Esophagus muscularis mucosa (tissue), 4 donors: Measurements from ENCODE around the gene UBL4A.
A peak's percentile ranks its signal among the peaks of the same experiment; 100 is the strongest.

Experiments
- CTCF ChIP-seq, 3 experiments: fragments of 200-600 bp in 2 of 3; fragments of 450-650 bp in 1 of 3; sonication (generic) in 2 of 3; IDR thresholded peaks; one replicate each; pipeline ENCODE4 v1.5.1; 2017 to 2019; ENCODE audit warnings: antibody characterized with exemption in 3 of 3, mild to moderate bottlenecking in 2 of 3, moderate library complexity in 1 of 3
- EP300 ChIP-seq: sonication (generic); formaldehyde crosslinking; IDR thresholded peaks from one replicate; pipeline ENCODE4 v1.6.1; 2017; ENCODE audit warnings: antibody characterized with exemption
- POLR2A ChIP-seq: fragments of 450-650 bp; IDR thresholded peaks from one replicate; pipeline ENCODE4 v1.6.1; 2017; ENCODE audit warnings: antibody characterized with exemption, moderate library complexity, mild to moderate bottlenecking, low read depth
- POLR2AphosphoS5 ChIP-seq, 2 donors: sonication (generic); formaldehyde crosslinking; IDR thresholded peaks; one replicate each; pipeline ENCODE4 v1.6.1; 2017; ENCODE audit warnings: antibody characterized with exemption in 2 of 2

GRCh38 chrX:154486396-154487207 is at the start of gene UBL4A:
- no peak for TF ChIP-seq CTCF (IDR thresholded peaks at IDR 0.05)
- peak in 1 of 2 donors; percentile 26 for TF ChIP-seq POLR2AphosphoS5 (IDR thresholded peaks at IDR 0.05)
- TF ChIP-seq POLR2A = no peak
- no peak for TF ChIP-seq EP300
